Fibroblast of peridontal ligament (primary cell): Measurements from ENCODE around the gene MTA1.

Experiments used
- DNase-seq: peaks from one replicate; pipeline ENCODE4 v3.0.0-alpha.2; 2010; ENCODE audit errors: extremely low read depth

MTA1 gene

DNA sequence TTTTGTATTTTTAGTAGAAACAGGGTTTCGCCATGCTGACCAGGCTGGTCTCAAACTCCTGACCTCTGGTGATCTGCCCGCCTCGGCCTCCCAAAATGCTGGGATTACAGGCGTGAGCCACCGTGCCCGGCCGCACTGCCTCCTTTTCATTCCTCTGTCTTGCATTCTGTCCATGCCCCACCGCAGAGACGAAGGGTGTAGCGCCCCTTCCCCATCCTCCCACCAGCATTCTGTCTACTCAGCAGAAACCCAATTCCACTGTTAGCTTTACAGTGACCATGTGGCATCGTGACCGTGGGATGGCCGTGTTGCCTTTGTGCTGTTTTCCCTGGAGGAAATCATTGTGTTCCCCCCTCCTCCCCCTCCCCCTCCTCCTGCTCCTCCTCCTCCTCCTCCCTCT, 11.0 kb upstream of the MTA1 start:
- no peak for DNase-seq

GRCh38 chr14:105409364-105409763, 10.3 kb upstream of the MTA1 start:
- no peak for DNase-seq

- DNase-seq, result no peak
Observed at GRCh38 chr14:105410642-105411016, 9.0 kb upstream of the MTA1 start.

DNA sequence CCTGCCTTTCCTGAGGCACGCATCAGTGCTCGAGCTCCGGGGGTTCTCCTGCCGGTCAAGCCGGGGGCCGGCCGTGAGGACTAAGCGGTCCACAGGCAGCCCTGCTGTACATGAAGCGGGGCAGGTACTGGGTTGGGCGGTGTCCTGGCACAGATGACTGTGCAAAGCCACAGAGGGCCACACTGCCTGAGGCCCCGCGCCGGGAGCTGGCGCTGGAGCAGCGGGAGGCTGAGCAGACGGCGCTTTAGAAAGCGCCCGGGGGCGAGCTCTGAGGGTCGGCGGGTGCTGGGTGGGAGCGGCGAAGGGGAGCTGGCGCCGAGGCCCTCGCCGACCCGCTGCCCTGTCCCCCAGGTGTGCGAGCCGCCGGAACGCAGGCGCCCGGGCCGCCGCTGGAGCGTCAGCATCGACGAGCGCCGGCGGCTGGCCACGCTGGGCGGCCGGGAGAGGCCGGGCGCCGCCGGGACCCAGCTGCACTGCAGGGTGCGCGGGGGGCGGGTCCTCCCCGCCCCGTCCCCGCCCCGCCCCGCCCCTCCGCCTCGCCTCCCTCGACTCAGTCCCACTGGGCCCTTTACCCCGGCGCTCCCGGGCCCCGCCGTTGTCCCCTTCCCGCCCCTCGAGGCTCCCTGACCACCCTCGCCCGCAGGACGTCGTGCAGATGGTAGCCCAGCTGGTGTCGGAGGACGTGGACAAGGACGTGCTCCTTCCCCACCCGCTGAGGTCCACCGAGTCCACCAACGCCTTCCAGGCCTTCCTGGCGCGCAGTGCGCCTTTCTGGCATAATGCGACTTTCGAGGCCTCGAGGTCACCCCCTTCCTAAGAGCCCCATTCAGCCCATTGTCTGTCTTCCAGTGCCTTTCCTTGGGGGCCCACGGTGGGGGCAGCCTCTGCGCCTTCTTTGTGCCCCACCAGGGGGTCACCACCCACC, 8.3 kb upstream of the MTA1 start:
- peak; percentile 8 for DNase-seq

DNA sequence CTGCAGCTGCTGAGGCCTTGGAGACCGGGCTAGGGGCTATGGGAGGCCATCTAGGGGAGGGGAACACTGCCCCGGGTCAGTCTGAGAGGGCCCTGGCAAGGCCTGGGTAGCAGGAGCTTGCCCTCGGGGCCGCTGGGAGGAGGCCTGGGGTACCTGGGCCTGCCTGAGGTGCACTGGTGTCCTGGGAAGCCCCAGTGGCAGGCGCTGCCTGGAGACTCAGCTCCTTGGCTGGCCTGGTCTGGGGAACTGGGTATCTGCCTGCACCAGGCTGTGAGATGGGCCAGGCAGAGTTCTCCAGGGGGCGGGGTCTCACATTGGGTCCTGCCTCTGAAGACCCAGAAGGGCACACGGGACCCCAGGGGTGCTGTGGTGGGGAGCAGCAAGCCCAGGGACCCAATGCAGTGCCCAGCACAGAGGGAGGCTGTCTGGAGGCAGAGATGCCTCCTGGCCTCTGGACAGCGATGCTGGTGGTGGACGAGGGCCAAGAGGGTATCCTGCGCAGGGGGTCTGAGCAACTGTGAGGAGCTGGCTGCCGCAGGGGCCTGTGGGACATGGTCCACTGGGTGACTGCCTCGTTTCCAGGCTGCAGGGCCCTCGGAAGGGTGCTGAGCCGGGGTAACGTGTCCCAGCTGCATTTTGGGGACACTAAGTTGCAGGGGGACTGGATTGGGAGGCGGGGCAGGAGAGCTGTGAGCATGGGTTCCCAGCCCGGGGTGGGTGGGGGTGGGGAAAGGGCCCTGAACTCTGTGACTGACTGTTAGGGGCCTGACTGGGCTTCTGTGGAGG, 7.4 kb upstream of the MTA1 start:
- DNase-seq, result no peak

DNA sequence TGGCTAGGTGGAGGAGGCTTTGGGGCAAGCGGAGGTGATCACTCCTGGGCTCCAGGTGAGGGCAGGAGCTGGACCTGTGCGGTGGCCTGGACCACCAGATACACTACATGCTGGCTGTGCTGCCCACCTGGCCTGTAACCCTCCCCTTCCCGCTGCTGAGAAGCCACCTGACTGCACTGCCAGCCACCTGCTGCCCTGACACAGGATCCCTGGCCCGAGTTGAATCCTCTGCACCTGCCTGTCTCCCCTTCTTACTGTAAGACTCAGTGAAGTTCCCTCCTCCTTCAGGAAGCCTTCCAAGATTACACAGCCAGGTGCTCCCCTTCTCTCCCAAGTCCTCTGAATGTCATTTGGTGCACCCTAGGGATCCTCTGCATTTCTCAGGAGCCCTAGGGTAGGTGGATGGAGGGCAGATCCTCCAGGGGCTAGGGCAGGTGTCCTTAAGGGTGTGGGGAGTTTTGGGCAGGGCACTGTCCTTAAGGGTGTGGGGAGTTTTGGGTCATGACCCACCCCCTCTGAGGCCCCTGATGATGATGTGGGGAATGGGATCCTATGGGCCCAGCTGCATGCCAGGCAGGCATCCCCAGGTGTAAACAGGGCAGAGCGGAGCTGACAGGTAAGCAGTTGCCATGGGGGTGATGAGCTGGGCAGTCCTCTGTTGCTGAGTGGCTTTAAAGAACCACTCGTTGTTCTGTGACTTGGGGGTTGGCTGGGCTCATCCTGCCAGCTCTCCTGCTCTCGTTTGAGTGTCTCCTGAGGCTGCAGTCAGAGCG, 6.7 kb upstream of the MTA1 start:
- no peak for DNase-seq

- no peak for DNase-seq
Observed at GRCh38 chr14:105413544-105413886, 6.1 kb upstream of the MTA1 start.

DNA sequence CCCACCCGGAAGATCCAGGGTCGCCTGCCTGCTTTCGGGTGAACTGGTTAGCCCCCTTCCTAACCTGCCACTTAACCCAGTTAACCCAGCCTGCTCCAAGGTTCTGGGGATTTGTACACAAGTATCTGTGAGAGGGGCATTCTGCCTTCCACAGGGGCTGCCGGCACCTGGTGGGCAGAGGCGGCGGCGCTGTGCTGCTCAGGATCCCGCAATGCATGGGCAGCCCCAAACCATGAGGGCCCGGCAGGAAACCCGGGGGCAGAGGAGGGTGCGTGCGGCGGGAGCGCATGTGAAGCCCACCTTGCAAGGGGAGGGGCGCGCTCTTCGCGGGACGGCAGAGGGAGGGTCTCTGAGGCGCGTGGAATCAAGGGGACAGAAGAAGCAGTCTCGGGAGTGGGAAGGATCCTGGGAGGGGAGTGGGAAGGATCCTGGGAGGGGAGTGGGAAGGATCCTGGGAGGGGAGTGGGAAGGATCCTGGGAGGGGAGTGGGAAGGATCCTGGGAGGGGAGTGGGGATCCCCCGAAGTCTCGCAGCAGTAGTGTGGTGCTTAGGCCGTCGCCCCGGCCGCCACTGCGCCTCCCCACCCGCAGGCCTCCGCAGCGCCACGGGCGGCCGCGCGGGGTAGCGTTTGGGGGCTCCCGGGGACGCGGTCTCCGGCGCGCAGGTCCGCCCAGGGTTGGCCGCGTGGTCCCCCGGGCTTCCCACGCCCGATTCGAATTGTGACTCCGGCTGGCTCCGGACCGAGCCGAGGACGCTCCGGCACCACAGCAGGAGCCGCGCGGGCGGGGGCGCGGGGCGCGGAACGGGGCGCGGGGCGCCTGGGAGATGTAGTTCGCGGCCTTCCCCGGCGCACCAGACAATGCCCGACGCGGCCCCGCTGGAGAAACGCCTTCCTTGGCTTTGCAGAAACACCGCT, 4.9 kb upstream of the MTA1 start:
- DNase-seq, result peak; percentile 57

DNA sequence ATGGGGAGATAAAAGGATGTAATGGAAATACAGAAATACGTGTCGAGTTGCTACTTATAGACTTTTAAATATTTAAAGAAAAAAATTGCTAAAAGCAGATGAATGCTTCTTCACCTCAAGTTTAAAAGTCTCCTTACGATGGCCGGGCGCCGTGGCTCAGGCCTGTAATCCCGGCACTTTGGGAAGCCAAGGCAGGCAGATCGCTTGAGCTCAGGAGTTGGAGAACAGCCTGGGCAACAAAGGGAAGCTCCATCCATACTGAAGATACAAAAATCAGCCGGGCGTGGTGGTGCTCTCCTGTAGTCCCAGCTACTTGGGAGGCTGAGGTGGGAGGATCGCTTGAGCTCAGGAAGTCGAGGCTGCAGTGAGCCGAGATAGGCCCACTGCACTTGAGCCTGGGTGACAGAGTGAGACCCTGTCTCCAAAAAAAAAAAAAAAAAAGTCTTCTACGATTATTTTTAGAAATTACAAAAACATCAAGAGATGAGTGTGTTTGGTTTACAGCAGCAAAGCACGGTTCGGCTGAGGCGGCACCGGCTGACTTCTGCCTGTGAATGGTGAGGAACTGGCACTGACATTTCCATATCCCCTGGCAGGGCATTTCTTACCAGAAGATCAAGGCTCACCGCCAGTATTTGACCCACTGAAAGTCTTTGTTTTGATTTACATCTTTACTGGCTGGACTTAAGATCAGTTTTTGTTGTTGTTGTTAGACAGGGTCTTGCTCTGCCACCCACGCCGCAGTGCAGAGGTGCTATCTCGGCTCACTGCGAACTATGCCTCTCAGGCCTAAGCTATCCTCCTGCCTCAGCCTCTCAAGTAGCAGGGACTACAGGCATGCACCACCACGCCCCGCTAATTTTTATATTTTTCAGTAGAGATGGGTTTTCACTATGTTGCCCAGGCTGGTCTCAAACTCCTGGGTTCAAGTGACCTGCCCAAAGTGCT, 3.9 kb upstream of the MTA1 start:
- DNase-seq, result no peak

DNA sequence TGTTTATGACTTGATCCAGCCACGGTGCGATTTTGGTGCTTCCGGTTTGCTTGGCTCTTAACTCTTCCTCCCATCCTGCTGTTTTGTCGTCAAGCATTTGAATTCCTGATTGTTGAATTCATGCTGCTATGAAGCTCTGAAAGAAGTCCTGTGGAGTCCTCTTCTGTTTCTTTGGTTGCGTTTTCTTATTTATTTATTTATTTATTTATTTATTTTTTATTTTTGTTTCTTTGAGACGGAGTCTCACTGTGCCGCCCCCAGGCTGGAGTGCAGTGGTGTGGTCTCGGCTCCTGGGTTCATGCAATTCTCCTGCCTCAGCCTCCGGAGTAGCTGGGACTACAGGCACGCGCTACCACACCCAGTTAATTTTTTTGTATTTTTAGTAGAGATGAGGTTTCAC, 3.0 kb upstream of the MTA1 start:
- DNase-seq, result no peak

- no peak for DNase-seq
Observed at GRCh38 chr14:105417690-105418121, 1.9 kb upstream of the MTA1 start.

- DNase-seq, result no peak
Observed at GRCh38 chr14:105418269-105419194, 1.1 kb upstream of the MTA1 start.

- no peak for DNase-seq
Observed at GRCh38 chr14:105420101-105420973, 710 bp downstream of the MTA1 start.

- DNase-seq, result no peak
Observed at GRCh38 chr14:105420974-105421674, 1.5 kb downstream of the MTA1 start.

- no peak for DNase-seq
Observed at GRCh38 chr14:105421723-105422615, 2.3 kb downstream of the MTA1 start.
